HAP-1 (cell line): Measurements from ENCODE around the gene MICU2.

Experiments
- DNase-seq, 2 experiments: peaks; one replicate each; pipeline ENCODE4 v3.0.0-alpha.2; 2016 to 2020; ENCODE audit warnings: low spot score in 2 of 2
- H3K27me3 ChIP-seq: fragments of 250-450 bp; sonication (Bioruptor Pico); 2 replicates; pipeline ENCODE4 v1.5.1; 2020; ENCODE audit warnings: low read depth, mild to moderate bottlenecking, moderate library complexity
- H3K36me3 ChIP-seq: fragments of 250-450 bp; sonication (Bioruptor Pico); replicated peaks from 2 replicates; pipeline ENCODE4 v1.5.1; 2020; ENCODE audit warnings: mild to moderate bottlenecking
- H3K4me1 ChIP-seq: fragments of 250-450 bp; sonication (Bioruptor Pico); 2 replicates; pipeline ENCODE4 v1.5.1; 2020; ENCODE audit warnings: mild to moderate bottlenecking
- H3K4me3 ChIP-seq: fragments of 250-450 bp; sonication (Bioruptor Pico); 2 replicates; pipeline ENCODE4 v1.5.1; 2020; ENCODE audit warnings: mild to moderate bottlenecking, moderate library complexity
- H3K9me3 ChIP-seq: fragments of 250-450 bp; sonication (Bioruptor Pico); 2 replicates; pipeline ENCODE4 v1.5.1; 2020; ENCODE audit warnings: mild to moderate bottlenecking, moderate library complexity
- in situ Hi-C: fragments of 300-500 bp; cut with MboI; formaldehyde crosslinking; loops from 3 replicates; pipeline ENCODE4 v1.14.3; 2020; ENCODE audit warnings: low sequenced_read_pairs, inconsistent platforms, mixed read lengths

The MICU2 gene

GRCh38 chr13:21446656-21447055 is 157.3 kb downstream of the MICU2 start:
- H3K36me3 ChIP-seq = no peaks in the 10 kb centered on the region
- H3K27me3 ChIP-seq = no peaks in the 10 kb centered on the region
- no peaks in the 10 kb centered on the region for H3K4me1 ChIP-seq
- no peak overlapping the region for H3K4me3 ChIP-seq
- no peak for DNase-seq
- H3K9me3 ChIP-seq = no peaks in the 10 kb centered on the region
- in situ Hi-C loops = no loop called here

GRCh38 chr13:21445759-21446158 is 158.2 kb downstream of the MICU2 start:
- Histone ChIP-seq H3K9me3 (no peaks in the 10 kb centered on the region), H3K27me3 (no peaks in the 10 kb centered on the region), H3K36me3 (no peaks in the 10 kb centered on the region), H3K4me1 (no peaks in the 10 kb centered on the region), H3K4me3 (no peak overlapping the region)
- in situ Hi-C loops = no loop called here
- no peak for DNase-seq

- in situ Hi-C loops = no loop called here
- Histone ChIP-seq H3K27me3 (no peaks in the 10 kb centered on the region), H3K9me3 (no peaks in the 10 kb centered on the region; the same call in 1 of the 2 replicates), H3K36me3 (no peaks in the 10 kb centered on the region), H3K4me3 (no peak overlapping the region), H3K4me1 (no peaks in the 10 kb centered on the region)
- DNase-seq = no peak
Observed at GRCh38 chr13:21443171-21443570, 160.8 kb downstream of the MICU2 start.
